NCI-H1417 treated with DMSO at 0.1 percent for 48 hours (cell line): ENCODE data around the gene NOL4L.

ENCODE experiments used
- DNase-seq: peaks from one replicate; lab custom pipeline; 2025; lab: John Stamatoyannopoulos, UW

The NOL4L gene

GRCh38 chr20:32444474-32445220 is 140.5 kb downstream of the NOL4L start:
- DNase-seq: no peak

GRCh38 chr20:32443386-32443974 is 141.7 kb downstream of the NOL4L start:
- no peak for DNase-seq

- no peak for DNase-seq
These were observed 142.3 kb downstream of the NOL4L start for GRCh38 chr20:32442630-32443373.

- DNase-seq: no peak
These were observed 143.5 kb downstream of the NOL4L start for GRCh38 chr20:32441638-32442037.

GRCh38 chr20:32440758-32441078 is 144.4 kb downstream of the NOL4L start:
- no peak for DNase-seq

GRCh38 chr20:32440069-32440757 is 144.9 kb downstream of the NOL4L start:
- DNase-seq: no peak

GRCh38 chr20:32439132-32439829 is 145.9 kb downstream of the NOL4L start:
- no peak for DNase-seq

GRCh38 chr20:32438331-32438858 is 146.7 kb downstream of the NOL4L start:
- no peak for DNase-seq

GRCh38 chr20:32437391-32438074 is 147.6 kb downstream of the NOL4L start:
- DNase-seq: no peak

GRCh38 chr20:32436968-32437367 is 148.2 kb downstream of the NOL4L start:
- no peak for DNase-seq

- no peak for DNase-seq
These were observed 148.8 kb downstream of the NOL4L start for GRCh38 chr20:32436142-32436861.

- no peak for DNase-seq
These were observed 149.6 kb downstream of the NOL4L start for GRCh38 chr20:32435449-32436107.

- no peak for DNase-seq
These were observed 150.7 kb downstream of the NOL4L start for GRCh38 chr20:32434434-32434833.

- no peak for DNase-seq
These were observed 151.7 kb downstream of the NOL4L start for GRCh38 chr20:32433311-32434021.

- DNase-seq: no peak
These were observed 152.9 kb downstream of the NOL4L start for GRCh38 chr20:32432277-32432676.

GRCh38 chr20:32431457-32431856 is 153.7 kb downstream of the NOL4L start:
- no peak for DNase-seq

- DNase-seq: no peak
These were observed 155.3 kb downstream of the NOL4L start for GRCh38 chr20:32429745-32430360.

- DNase-seq: no peak
These were observed 155.8 kb downstream of the NOL4L start for GRCh38 chr20:32429343-32429742.

GRCh38 chr20:32427996-32428395 is 157.1 kb downstream of the NOL4L start:
- no peak for DNase-seq
